ENCODE measurements around the gene OR5B2. TPM values are rescaled to one million over a fixed set of nuclear protein-coding genes. Genes with fewer than 3 reads are reported as not detected.
A peak's percentile ranks its signal among the peaks of the same experiment; 100 is the strongest.

OR5B2 gene
- polyA plus RNA-seq, 1 donor (not counting 4 experiments of a cell fraction or from before 2014, with no cell fraction given), result not detected

DNA sequence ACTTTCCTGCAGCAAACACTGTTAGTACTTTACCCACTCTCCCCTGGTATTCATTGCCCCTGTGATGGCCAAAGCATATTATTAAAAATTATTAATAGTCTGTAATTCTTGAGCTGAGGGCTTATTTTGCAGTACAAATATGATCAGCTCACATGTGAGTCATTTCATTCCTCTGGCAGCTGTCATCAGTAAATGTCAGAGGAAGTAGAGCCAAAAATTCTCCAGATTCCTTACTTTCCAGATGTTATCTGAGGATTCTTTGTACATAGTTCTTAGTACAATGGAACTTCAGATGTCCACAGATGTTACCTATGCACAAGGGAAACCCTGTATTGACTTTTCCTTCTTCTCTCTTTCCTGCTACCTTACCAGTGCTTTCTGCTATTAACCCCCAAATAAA is 33.7 kb downstream of the OR5B2 start:
- Histone ChIP-seq H2AFZ (ENCODE audit: control insufficient read depth, low read length) (no peak overlapping the region), H3K79me2 (ENCODE audit: control insufficient read depth, insufficient read depth, low read length) (no peaks in the 10 kb centered on the region), H3K4me1 (ENCODE audit: control insufficient read depth, extremely low read depth, insufficient read depth, low read length) (peaks cover 24% of the 10 kb centered on the region), H3K9ac (ENCODE audit: control insufficient read depth, extremely low read depth, insufficient read depth, low read length) (no peak overlapping the region), H3K9me3 (ENCODE audit: control insufficient read depth, low read depth, low read length) (peaks cover 5% of the 10 kb centered on the region), H4K20me1 (ENCODE audit: control insufficient read depth, extremely low read depth, insufficient read depth, low read length) (no peaks in the 10 kb centered on the region), H3K4me2 (ENCODE audit: control insufficient read depth, extremely low read depth, insufficient read depth, low read depth, low read length) (peak overlapping the region; percentile 29), H3K27ac (ENCODE audit: control insufficient read depth, insufficient read depth, low read length) (no peak overlapping the region), H3K27me3 (ENCODE audit: control insufficient read depth, extremely low read depth, insufficient read depth, low read length) (no peaks in the 10 kb centered on the region), H3K4me3 (ENCODE audit: control insufficient read depth in 2 of 3, extremely low read depth in 1 of 3, insufficient read depth in 2 of 3, low read depth in 1 of 3, low read length in 3 of 3) (no peak overlapping the region), H3K9me1 (ENCODE audit: control insufficient read depth, extremely low read depth, insufficient read depth, low read length) (no peaks in the 10 kb centered on the region), H3K36me3 (ENCODE audit: control insufficient read depth in 2 of 2, extremely low read depth in 1 of 2, insufficient read depth in 2 of 2, low read length in 2 of 2) (no peaks in the 10 kb centered on the region)
- DNase-seq (ENCODE audit: low read depth, low spot score), result peak; percentile 54
- dilution Hi-C loops (cut with MboI; ENCODE audit: extremely low pct_ligation_motif_present, low sequenced_read_pairs), result no loop called here
- peak; percentile 43 for FAIRE-seq
- TF ChIP-seq, protein P1, sequence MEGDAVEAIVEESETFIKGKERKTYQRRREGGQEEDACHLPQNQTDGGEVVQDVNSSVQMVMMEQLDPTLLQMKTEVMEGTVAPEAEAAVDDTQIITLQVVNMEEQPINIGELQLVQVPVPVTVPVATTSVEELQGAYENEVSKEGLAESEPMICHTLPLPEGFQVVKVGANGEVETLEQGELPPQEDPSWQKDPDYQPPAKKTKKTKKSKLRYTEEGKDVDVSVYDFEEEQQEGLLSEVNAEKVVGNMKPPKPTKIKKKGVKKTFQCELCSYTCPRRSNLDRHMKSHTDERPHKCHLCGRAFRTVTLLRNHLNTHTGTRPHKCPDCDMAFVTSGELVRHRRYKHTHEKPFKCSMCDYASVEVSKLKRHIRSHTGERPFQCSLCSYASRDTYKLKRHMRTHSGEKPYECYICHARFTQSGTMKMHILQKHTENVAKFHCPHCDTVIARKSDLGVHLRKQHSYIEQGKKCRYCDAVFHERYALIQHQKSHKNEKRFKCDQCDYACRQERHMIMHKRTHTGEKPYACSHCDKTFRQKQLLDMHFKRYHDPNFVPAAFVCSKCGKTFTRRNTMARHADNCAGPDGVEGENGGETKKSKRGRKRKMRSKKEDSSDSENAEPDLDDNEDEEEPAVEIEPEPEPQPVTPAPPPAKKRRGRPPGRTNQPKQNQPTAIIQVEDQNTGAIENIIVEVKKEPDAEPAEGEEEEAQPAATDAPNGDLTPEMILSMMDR (optimal IDR thresholded peaks at IDR 0.05 in 1 of 3, IDR thresholded peaks at IDR 0.05 in 1 of 3, conservative IDR thresholded peaks at IDR 0.05 in 1 of 3; ENCODE audit: extremely low read depth in 1 of 3, insufficient read depth in 2 of 3, low read length in 3 of 3), result no peak
- no peak for TF ChIP-seq EZH2 (IDR thresholded peaks at IDR 0.05; ENCODE audit: low read length)

DNA sequence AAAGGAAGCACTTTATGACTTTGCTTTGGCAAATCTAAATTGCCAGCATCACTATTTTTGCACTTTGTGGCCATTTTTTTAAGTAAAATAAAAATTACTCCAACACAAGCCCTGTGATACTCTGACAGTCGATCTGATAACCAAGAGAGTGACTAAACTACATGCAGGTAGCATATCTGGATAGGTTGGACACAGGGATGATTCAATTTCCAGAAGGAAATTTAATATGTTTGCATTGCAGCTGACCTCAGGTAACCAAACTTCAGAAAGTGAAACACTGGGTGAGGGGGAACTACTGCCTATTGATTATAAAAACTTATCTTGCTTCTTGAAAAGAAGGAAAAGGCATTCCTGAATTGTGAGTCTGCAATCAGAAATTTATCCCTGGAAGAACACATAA is 35.2 kb downstream of the OR5B2 start:
- Histone ChIP-seq H3K27me3 (ENCODE audit: control insufficient read depth, extremely low read depth, insufficient read depth, low read length) (no peaks in the 10 kb centered on the region), H4K20me1 (ENCODE audit: control insufficient read depth, extremely low read depth, insufficient read depth, low read length) (no peaks in the 10 kb centered on the region), H3K79me2 (ENCODE audit: control insufficient read depth, insufficient read depth, low read length) (no peaks in the 10 kb centered on the region), H3K36me3 (ENCODE audit: control insufficient read depth in 2 of 2, extremely low read depth in 1 of 2, insufficient read depth in 2 of 2, low read length in 2 of 2) (no peaks in the 10 kb centered on the region), H3K4me1 (ENCODE audit: control insufficient read depth, extremely low read depth, insufficient read depth, low read length) (peaks cover 24% of the 10 kb centered on the region), H3K9me3 (ENCODE audit: control insufficient read depth, low read depth, low read length) (peaks cover 5% of the 10 kb centered on the region), H3K4me3 (ENCODE audit: control insufficient read depth in 2 of 3, extremely low read depth in 1 of 3, insufficient read depth in 2 of 3, low read depth in 1 of 3, low read length in 3 of 3) (no peak overlapping the region), H3K27ac (ENCODE audit: control insufficient read depth, insufficient read depth, low read length) (no peak overlapping the region), H3K9ac (ENCODE audit: control insufficient read depth, extremely low read depth, insufficient read depth, low read length) (no peak overlapping the region), H2AFZ (ENCODE audit: control insufficient read depth, low read length) (no peak overlapping the region), H3K4me2 (ENCODE audit: control insufficient read depth, extremely low read depth, insufficient read depth, low read depth, low read length) (peak overlapping the region; percentile 17), H3K9me1 (ENCODE audit: control insufficient read depth, extremely low read depth, insufficient read depth, low read length) (no peaks in the 10 kb centered on the region)
- dilution Hi-C loops (cut with MboI; ENCODE audit: extremely low pct_ligation_motif_present, low sequenced_read_pairs), result no loop called here
- FAIRE-seq (no peak), DNase-seq (ENCODE audit: low read depth, low spot score) (no peak)
- no peak for TF ChIP-seq EZH2 (IDR thresholded peaks at IDR 0.05; ENCODE audit: low read length)
- TF ChIP-seq, protein P1 (optimal IDR thresholded peaks at IDR 0.05 in 1 of 3, IDR thresholded peaks at IDR 0.05 in 1 of 3, conservative IDR thresholded peaks at IDR 0.05 in 1 of 3; ENCODE audit: extremely low read depth in 1 of 3, insufficient read depth in 2 of 3, low read length in 3 of 3), result no peak
